Neuronal stem cell (in vitro differentiated cells): ENCODE data around the gene ITGB1BP1.

ENCODE experiments used
- DNase-seq: peaks from one replicate; pipeline ENCODE4 v3.0.0-alpha.2; 2013; ENCODE audit warnings: low spot score
- H2AFZ ChIP-seq: one replicate; pipeline ENCODE4 v1.6.1; 2013; ENCODE audit warnings: mild to moderate bottlenecking, low read length, inconsistent platforms
- H2AK5ac ChIP-seq: 2 replicates; pipeline ENCODE4 v1.6.1; 2013; ENCODE audit warnings: low read depth, mild to moderate bottlenecking, inconsistent platforms, low read length, moderate library complexity, mixed read lengths
- H2BK120ac ChIP-seq: 2 replicates; pipeline ENCODE4 v1.6.1; 2013; ENCODE audit warnings: low read depth, mild to moderate bottlenecking, inconsistent platforms, low read length, moderate library complexity, mixed read lengths
- H2BK12ac ChIP-seq: one replicate; pipeline ENCODE4 v1.6.1; 2013; ENCODE audit warnings: low read length, inconsistent platforms
- H2BK15ac ChIP-seq: 2 replicates; pipeline ENCODE4 v1.6.1; 2013; ENCODE audit warnings: mild to moderate bottlenecking, low read length, inconsistent platforms, mixed read lengths
- H2BK5ac ChIP-seq: one replicate; pipeline ENCODE4 v1.6.1; 2013; ENCODE audit warnings: inconsistent platforms, mild to moderate bottlenecking, low read length, moderate library complexity
- H3K14ac ChIP-seq: one replicate; pipeline ENCODE4 v1.6.1; 2013; ENCODE audit warnings: low read length, inconsistent platforms
- H3K18ac ChIP-seq: 2 replicates; pipeline ENCODE4 v1.6.1; 2013; ENCODE audit warnings: low read length, inconsistent platforms
- H3K23ac ChIP-seq: 2 replicates; pipeline ENCODE4 v1.6.1; 2013; ENCODE audit warnings: low read depth, mild to moderate bottlenecking, mixed read lengths, low read length, inconsistent platforms; ENCODE audit not compliant: poor library complexity
- H3K27ac ChIP-seq: replicated peaks from 3 replicates; pipeline ENCODE4 v1.5.1; 2013; ENCODE audit warnings: low read length, inconsistent platforms
- H3K27me3 ChIP-seq, 3 experiments: 2 replicates each; pipeline ENCODE4 v1.6.1; 2013; ENCODE audit warnings: low read length in 3 of 3, mild to moderate bottlenecking in 2 of 3, inconsistent platforms in 1 of 3, low read depth in 1 of 3, mixed read lengths in 1 of 3, moderate library complexity in 1 of 3; ENCODE audit not compliant: control insufficient read depth in 3 of 3, insufficient read depth in 3 of 3
- H3K36me3 ChIP-seq, 2 donors: replicated peaks in 1 of 2; 2 replicates each; pipeline ENCODE4 v1.6.1; 2013; ENCODE audit warnings: low read length in 2 of 2; ENCODE audit not compliant: control insufficient read depth in 2 of 2, insufficient read depth in 2 of 2
- H3K4ac ChIP-seq: 2 replicates; pipeline ENCODE4 v1.6.1; 2013; ENCODE audit warnings: inconsistent platforms, mild to moderate bottlenecking, low read length, moderate library complexity
- H3K4me1 ChIP-seq, 2 donors: 1 replicate in 1 of 2; 2 replicates in 1 of 2; pipeline ENCODE4 v1.6.1; 2013; ENCODE audit warnings: low read length in 2 of 2, low read depth in 1 of 2; ENCODE audit not compliant: control insufficient read depth in 2 of 2, insufficient read depth in 1 of 2
- H3K4me2 ChIP-seq: one replicate; pipeline ENCODE4 v1.6.1; 2013; ENCODE audit warnings: mild to moderate bottlenecking, low read length, inconsistent platforms; ENCODE audit not compliant: insufficient read depth, poor library complexity, severe bottlenecking
- H3K4me3 ChIP-seq, 2 donors: 2 replicates each; pipeline ENCODE4 v1.5.1; 2013; ENCODE audit warnings: low read length in 2 of 2, mild to moderate bottlenecking in 2 of 2, inconsistent platforms in 1 of 2, moderate library complexity in 1 of 2
- H3K79me1 ChIP-seq: one replicate; pipeline ENCODE4 v1.6.1; 2013; ENCODE audit warnings: low read depth, mild to moderate bottlenecking, inconsistent platforms, low read length, moderate library complexity
- H3K9ac ChIP-seq: one replicate; pipeline ENCODE4 v1.6.1; 2013; ENCODE audit warnings: mild to moderate bottlenecking, low read depth, low read length, inconsistent platforms; ENCODE audit not compliant: poor library complexity
- H3K9me3 ChIP-seq, 2 donors: replicated peaks in 1 of 2; 2 replicates each; pipeline versions ENCODE3 to v1.6.1; 2013; ENCODE audit warnings: low read length in 2 of 2, mild to moderate bottlenecking in 2 of 2, inconsistent platforms in 1 of 2, low read depth in 1 of 2, mixed read lengths in 1 of 2, moderate library complexity in 1 of 2; ENCODE audit not compliant: control insufficient read depth in 2 of 2, insufficient read depth in 1 of 2
- H4K8ac ChIP-seq: one replicate; pipeline ENCODE4 v1.6.1; 2013; ENCODE audit warnings: low read depth, mild to moderate bottlenecking, inconsistent platforms, low read length, moderate library complexity
- H4K91ac ChIP-seq: one replicate; pipeline ENCODE4 v1.6.1; 2013; ENCODE audit warnings: low read length, low read depth, mild to moderate bottlenecking, inconsistent platforms; ENCODE audit not compliant: poor library complexity
- WGBS, 2 donors: extraction: QIAGEN DNeasy Blood & Tissue Kit; methylation state at CpG; one replicate each; pipeline ENCODE4 v1.1.7; 2013; ENCODE audit warnings: missing lambda C conversion rate in 2 of 2, mixed read lengths in 1 of 2; ENCODE audit not compliant: insufficient read length in 2 of 2, insufficient replicate concordance in 1 of 2; ENCODE audit errors: extremely low coverage in 2 of 2; 5-methylcytosine and 5-hydroxymethylcytosine counted together

ITGB1BP1 gene

DNA sequence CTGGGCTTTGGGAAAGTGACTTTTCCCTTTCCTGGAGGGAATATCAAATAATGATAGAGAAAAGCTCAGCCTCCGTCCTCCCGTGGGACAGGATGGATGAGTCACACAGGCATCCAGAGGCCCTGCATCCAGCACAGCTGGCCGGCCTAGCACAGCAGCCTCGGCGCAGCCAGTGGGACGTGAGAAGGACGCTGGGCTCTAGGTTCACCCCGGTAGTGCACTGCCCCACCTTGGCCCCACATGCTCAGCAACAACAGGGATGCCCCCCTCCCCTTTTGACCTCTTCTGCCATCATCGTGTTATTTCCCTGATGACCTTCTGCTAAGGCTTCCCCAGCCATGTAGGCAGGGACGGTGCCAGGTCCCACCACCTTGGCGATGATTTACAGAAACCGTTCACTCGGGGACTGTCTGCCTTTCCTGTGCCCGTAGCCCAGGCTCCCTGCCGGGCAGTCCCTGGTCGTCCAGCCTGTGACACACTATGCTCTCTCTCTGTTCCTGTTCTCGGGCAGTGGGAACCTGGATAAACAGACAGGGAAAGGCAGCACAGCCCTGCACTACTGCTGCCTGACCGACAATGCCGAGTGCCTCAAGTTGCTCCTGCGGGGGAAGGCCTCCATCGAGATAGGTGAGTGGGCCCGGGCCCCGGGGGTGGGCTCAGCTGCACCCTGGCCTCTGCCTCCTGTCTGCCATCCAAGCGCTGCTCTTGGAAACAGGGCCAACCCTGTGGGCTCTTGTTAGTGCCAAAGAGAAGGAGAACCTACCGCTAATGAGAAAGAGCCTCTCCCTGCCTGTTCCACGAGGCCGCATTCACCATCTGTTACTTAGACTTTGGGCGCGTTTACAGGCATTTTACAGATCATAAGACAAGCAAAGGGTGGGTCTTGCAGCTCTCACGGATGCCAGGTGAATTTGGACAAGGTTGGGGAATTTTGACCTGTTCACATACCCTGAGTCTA lies 44.6 kb downstream of the ITGB1BP1 start:
- WGBS, 2 donors, result no CpG with 5 or more reads among the region's 30 CpGs

DNA sequence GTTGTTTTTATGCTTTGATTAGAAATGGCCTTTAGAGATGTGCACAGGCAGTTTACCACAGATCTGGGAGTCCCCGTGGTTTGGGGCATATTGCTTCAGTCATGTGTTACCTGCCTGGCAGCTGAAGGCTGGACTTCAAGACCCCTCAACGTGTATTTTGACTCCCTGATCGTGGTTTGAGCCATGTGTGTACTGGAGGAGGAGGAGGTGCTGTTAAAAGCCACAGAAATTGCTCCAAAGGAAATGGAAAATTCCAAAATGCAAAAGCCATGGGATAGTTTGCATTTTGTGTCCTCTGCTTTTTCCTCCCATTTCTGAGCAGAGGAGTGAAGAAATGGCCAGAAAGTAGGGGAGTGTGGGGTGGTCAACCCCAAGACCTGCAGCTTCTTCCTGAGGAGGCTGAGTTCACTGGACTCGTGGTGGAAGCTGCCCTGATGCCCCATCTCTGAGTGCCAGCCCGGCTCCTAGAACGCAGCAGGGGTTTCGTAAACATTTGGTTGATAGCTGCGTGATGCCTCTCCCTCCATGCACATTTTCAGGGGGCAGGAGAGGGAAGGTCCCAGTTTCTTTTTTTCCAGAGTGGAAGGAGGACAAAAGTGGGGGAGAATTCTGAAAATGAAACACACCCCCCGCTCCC lies 45.7 kb downstream of the ITGB1BP1 start:
- Histone ChIP-seq H3K27ac (no peak overlapping the region), H2BK15ac (no peak overlapping the region), H2AK5ac (no peak overlapping the region), H3K4me1 (no peaks in the 10 kb centered on the region), H3K79me1 (no peaks in the 10 kb centered on the region), H3K4ac (no peak overlapping the region), H3K4me3 (no peak overlapping the region), H2BK120ac (no peak overlapping the region), H4K91ac (no peak overlapping the region), H3K14ac (no peak overlapping the region), H2BK12ac (no peak overlapping the region), H3K4me2 (no peak overlapping the region), H3K23ac (no peak overlapping the region), H2BK5ac (no peak overlapping the region), H3K9me3 (no peaks in the 10 kb centered on the region), H4K8ac (no peak overlapping the region), H3K18ac (no peak overlapping the region), H3K9ac (no peak overlapping the region), H3K36me3 (peaks cover 37 to 96% of the 10 kb centered on the region in 2 donors), H2AFZ (no peak overlapping the region), H3K27me3 (no peaks in the 10 kb centered on the region)
- WGBS, 2 donors, result no CpG with 5 or more reads among the region's 9 CpGs
- DNase-seq, result no peak

More for the DNA sequence above, 44.6 kb downstream of the ITGB1BP1 start:
- Histone ChIP-seq H4K91ac (no peak overlapping the region), H4K8ac (no peak overlapping the region), H3K27ac (no peak overlapping the region), H3K79me1 (no peaks in the 10 kb centered on the region), H3K36me3 (peaks cover 34 to 97% of the 10 kb centered on the region in 2 donors), H2BK12ac (no peak overlapping the region), H2BK15ac (no peak overlapping the region), H3K27me3 (no peaks in the 10 kb centered on the region), H3K18ac (peak overlapping the region; percentile 34), H3K4ac (no peak overlapping the region), H3K4me1 (no peaks in the 10 kb centered on the region), H3K9ac (no peak overlapping the region), H2BK5ac (no peak overlapping the region), H3K14ac (no peak overlapping the region), H2BK120ac (no peak overlapping the region), H2AFZ (no peak overlapping the region), H3K23ac (no peak overlapping the region), H3K9me3 (no peaks in the 10 kb centered on the region), H3K4me3 (peak overlapping the region in 1 of 2 donors; percentile 10), H2AK5ac (no peak overlapping the region), H3K4me2 (no peak overlapping the region)
- no peak for DNase-seq

DNA sequence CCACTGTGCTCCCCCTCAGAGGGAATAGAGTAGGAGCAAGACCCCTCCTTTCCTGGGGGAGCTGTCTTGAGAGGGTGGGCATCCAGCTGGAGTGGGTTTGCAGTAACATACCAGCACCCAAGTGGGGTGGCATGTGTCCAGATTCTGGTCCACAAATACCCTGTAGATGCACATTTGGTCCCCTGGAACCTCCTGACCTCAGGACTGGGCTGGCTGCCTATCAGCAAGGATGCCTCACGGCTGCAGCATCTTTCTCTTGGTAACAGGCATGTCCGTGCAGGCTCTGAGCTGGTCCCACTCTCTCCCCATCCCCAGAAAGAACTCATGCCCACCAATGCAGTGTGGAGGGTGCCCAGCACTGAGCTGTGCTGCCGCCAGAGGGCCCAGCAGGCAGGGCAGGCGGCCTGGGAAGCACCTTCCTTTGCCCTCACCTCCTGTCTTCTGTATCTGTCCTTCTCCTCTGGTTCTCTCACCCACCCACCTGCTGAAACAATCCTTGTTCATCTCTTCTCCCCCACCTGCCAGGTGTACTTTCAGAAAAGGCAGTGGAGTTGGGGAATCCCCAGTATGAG lies 47.4 kb downstream of the ITGB1BP1 start:
- Histone ChIP-seq H3K27me3 (no peaks in the 10 kb centered on the region), H3K9ac (no peak overlapping the region)

More for the DNA sequence above, 47.4 kb downstream of the ITGB1BP1 start:
- no peaks in the 10 kb centered on the region for H3K4me1 ChIP-seq
- H2AFZ ChIP-seq, result no peak overlapping the region
- WGBS, 2 donors, result no CpG with 5 or more reads among the region's 4 CpGs
- H2BK120ac ChIP-seq, result no peak overlapping the region
- DNase-seq, result no peak
- no peak overlapping the region for H3K14ac ChIP-seq
- H2BK12ac ChIP-seq, result no peak overlapping the region
- H3K4ac ChIP-seq, result no peak overlapping the region
- peak overlapping the region in 1 of 2 donors; percentile 38 for H3K4me3 ChIP-seq
- H2BK15ac ChIP-seq, result no peak overlapping the region
- peaks cover 30 to 97% of the 10 kb centered on the region in 2 donors for H3K36me3 ChIP-seq
- no peaks in the 10 kb centered on the region for H3K79me1 ChIP-seq
- no peak overlapping the region for H3K23ac ChIP-seq
- H3K27ac ChIP-seq, result no peak overlapping the region
- no peak overlapping the region for H2BK5ac ChIP-seq
- no peak overlapping the region for H3K4me2 ChIP-seq
- H3K9me3 ChIP-seq, result no peaks in the 10 kb centered on the region
- H4K8ac ChIP-seq, result no peak overlapping the region
- no peak overlapping the region for H2AK5ac ChIP-seq
- no peak overlapping the region for H4K91ac ChIP-seq
- H3K18ac ChIP-seq, result no peak overlapping the region
